ENCODE results near the gene BAIAP2.

DNA sequence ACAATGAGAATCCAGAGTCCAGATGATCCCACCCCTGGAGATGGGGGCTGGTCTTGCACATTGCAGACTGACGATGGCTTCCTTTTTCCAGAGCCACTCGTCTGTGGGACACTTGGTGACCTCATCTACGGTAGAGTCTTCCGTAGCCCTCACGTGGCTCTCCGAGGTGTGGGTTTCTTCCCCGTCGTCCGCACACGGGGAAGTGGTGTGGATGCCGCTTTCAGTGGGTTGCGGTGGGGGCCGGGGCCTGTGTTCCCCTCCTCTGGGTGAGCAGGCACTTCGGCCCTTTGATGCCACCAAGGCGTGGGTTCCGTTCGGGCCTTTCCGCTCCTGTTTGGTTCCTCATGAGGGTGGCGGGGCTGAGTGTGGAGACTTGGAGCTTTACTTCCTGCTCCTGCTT is 21.4 kb downstream of the BAIAP2 start:
- TF ChIP-seq, protein P1, sequence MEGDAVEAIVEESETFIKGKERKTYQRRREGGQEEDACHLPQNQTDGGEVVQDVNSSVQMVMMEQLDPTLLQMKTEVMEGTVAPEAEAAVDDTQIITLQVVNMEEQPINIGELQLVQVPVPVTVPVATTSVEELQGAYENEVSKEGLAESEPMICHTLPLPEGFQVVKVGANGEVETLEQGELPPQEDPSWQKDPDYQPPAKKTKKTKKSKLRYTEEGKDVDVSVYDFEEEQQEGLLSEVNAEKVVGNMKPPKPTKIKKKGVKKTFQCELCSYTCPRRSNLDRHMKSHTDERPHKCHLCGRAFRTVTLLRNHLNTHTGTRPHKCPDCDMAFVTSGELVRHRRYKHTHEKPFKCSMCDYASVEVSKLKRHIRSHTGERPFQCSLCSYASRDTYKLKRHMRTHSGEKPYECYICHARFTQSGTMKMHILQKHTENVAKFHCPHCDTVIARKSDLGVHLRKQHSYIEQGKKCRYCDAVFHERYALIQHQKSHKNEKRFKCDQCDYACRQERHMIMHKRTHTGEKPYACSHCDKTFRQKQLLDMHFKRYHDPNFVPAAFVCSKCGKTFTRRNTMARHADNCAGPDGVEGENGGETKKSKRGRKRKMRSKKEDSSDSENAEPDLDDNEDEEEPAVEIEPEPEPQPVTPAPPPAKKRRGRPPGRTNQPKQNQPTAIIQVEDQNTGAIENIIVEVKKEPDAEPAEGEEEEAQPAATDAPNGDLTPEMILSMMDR (IDR thresholded peaks at IDR 0.05), result no peak
- no peak for TF ChIP-seq POLR2A (IDR thresholded peaks at IDR 0.05)
